ENCODE measurements around the gene CEBPE.

Gene CEBPE

DNA sequence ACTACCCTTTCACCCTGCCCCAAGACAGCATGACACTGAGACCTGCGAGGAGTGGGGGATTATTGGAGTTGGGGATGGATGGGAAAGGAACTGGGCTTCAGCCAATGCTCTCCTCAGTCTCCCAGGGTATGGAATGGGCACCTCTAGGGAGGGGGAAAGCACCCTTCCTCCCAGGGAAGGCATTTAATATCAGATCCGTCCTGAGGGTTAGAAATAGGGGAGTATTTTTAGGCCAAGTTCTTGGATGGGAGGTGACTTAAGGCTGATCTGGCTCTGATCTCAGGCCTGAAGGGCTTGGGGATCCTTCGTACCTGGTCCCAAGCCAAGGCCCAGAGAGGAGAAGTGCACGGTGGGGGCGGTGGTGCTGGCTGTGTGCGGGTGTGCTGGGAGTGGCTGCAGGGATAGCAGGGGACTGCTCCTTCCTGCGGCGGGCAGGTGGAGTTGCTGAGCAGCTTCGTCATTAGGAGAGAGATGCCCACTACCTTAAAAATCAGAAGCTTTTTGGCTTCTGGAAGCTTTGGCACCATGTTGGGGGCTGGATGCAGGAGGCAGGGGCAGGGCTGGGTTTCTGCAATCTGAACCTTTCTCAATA is 7.0 kb upstream of the CEBPE start:
- TF ChIP-seq, protein P1, sequence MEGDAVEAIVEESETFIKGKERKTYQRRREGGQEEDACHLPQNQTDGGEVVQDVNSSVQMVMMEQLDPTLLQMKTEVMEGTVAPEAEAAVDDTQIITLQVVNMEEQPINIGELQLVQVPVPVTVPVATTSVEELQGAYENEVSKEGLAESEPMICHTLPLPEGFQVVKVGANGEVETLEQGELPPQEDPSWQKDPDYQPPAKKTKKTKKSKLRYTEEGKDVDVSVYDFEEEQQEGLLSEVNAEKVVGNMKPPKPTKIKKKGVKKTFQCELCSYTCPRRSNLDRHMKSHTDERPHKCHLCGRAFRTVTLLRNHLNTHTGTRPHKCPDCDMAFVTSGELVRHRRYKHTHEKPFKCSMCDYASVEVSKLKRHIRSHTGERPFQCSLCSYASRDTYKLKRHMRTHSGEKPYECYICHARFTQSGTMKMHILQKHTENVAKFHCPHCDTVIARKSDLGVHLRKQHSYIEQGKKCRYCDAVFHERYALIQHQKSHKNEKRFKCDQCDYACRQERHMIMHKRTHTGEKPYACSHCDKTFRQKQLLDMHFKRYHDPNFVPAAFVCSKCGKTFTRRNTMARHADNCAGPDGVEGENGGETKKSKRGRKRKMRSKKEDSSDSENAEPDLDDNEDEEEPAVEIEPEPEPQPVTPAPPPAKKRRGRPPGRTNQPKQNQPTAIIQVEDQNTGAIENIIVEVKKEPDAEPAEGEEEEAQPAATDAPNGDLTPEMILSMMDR (IDR thresholded peaks at IDR 0.05): no peak

DNA sequence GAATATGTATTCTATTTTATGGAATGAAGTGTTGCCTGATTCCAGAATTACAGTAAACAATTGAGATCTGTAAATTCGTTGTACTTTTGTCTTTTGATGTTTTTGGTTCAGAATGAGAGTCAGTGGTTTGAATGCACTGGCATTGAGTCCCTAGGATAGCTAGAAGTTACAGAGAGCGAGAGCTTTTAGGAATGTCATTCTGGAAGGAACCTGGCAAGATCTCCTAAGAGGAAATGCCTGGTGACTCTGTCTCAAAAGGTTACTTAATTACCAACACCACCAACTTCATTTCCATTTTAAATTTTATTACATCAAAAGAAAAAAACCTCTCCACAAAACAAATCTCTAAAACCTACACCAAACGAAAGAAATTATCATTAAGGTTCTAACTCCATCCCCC is 6.0 kb upstream of the CEBPE start:
- TF ChIP-seq, protein P1 (IDR thresholded peaks at IDR 0.05): no peak

DNA sequence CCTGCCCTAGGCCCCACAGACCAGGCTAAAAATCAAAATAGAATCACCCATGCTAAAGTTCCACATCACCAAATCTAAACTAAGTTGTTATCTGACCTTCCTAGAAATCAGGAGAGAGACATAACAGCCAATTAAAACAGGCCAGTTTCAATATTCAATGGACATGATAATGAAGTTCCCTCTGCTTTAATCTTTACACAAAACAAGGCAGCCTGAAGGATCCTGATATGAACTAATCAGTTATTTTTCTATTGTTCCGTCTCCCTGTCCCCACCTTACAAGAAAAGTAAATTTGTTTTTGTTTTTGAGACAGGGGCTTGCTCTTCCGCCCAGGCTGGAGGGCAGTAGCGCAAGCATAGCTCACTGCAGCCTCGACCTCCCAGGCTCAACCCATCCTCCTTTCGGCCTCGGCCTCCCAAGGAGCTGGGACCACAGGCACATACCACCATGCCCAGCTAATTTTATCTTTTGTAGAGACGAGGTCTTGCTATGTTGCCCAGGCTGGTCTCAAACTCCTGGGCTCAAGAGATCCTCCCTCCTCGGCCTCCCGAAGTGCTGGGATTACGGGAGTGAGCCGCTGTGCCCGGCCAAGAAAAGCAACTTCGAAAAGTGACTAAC is 5.4 kb upstream of the CEBPE start:
- TF ChIP-seq, protein P1 (IDR thresholded peaks at IDR 0.05): no peak

DNA sequence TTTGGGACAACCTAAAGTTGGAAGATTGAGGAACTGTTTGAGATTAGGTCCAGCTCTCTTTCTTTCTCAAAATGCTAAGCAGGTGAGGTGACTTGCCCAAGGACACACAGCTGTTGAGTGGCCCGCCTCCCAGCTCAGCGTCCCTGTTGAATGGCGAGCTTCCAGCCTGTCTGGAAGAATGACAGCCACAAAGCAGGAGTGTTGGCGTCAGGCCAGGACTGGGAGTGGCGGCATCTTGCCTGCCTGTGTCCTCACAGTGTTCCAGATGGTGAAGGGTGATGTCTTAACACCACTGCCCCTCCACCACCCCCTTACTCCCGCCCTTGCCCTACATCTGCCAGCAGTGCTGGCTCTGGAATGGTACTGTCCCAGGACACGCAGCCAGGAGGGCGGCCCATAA is 4.4 kb upstream of the CEBPE start:
- TF ChIP-seq, protein P1 (IDR thresholded peaks at IDR 0.05): no peak

DNA sequence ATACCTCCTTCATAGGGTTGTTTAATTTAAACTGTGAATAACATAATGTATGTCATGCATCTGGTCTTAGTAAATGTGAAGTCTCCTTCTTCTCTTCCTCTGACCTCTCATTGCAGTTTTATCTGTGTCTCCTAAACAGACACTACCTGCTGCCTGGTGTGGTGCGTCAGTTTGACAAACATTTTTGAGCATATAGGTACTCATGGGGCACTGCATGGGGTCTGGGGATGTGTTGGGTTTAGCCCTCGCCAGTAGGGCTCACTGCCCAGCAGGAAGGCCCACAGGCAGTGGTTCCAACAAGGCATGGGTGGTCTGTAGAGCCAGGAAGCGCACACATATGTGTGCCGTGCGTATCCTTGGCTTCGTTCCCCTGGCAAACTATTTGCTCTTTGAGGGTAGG is 3.0 kb upstream of the CEBPE start:
- TF ChIP-seq, protein P1 (IDR thresholded peaks at IDR 0.05): no peak

DNA sequence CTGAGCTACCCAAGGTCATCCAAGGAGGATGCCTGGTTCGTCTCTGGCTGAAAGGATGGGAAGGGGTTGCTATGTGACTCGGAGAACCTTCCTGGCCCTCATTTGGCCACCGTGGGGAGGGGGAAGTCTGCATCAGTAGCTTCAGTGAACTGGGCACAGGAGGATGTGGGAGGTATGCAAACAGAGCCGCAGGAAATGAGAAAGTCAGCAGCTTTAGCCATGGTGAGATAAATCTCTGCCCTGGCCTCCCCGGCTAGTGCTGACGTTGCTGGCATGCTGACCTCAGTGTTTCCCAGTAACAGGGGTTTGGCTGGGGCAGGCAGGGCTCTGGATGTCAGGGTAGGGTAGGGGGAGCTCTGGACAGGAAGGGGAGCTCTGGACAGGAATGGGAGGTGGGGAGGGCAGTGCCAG is 2.3 kb upstream of the CEBPE start:
- TF ChIP-seq, protein P1 (IDR thresholded peaks at IDR 0.05): no peak

DNA sequence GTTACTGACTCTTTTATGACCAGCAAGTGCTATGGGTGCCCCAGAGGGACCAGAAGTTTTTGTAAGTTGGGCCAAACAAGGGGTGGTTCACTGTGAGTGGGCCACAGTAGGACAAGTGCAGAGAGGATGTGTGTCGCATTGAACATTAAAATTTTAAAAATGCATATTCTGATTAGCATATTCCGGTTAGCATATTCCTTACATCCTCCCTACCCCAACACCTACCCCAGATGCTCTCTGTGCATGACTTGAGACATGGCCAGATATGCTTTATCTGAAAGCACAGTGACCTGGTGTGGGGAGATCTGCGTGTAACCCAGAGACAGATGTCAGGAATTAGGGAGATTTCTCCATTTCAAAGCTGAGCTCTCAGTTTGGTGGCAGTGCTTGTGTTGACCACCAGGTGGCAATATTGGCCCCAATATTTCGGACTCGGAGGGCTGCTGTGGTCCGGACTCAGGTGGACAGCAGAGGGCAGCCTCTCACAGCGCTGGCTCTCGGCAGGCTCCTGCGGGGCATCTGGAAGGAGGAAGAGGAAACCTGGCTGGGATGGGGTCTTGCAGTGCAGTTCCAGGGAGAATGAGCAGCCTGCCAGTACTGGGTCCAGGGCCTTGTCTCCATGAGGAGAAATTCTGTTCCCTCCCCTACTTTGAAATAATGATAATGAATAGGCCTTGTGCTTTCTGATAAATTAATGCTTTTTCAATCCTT is 1.6 kb upstream of the CEBPE start:
- TF ChIP-seq, protein P1 (IDR thresholded peaks at IDR 0.05): peak; percentile 100
